ENCODE measurements around the gene NCAPD2.

The NCAPD2 gene

DNA sequence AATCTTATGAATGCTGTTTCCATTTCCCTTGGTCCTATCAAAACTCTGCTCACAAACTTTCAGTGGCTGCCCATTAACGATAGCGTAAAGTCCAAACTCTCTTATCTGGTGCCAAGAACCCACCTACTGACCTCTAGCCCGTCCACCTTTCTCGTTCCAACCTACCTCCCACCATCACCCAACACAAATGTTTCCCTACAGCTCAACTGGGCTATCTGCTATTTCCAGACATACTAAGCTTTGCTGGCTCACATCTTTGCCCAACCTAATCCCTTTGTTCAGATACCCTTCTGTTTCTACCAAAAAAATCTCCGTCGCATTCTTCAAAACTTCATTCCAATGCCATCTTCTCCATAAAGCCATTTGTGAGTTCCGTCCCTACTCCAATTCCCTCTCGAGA, 81.7 kb downstream of the NCAPD2 start:
- no peaks in the 10 kb centered on the region for H3K4me1 Mint-ChIP-seq
- no peaks in the 10 kb centered on the region for H3K9me3 Mint-ChIP-seq
- no peak overlapping the region for H3K27ac Mint-ChIP-seq
- no peak for DNase-seq
- H3K4me3 Mint-ChIP-seq = no peak overlapping the region
- no peaks in the 10 kb centered on the region for H3K27me3 Mint-ChIP-seq
- H3K36me3 Mint-ChIP-seq = peaks cover 64% of the 10 kb centered on the region
- CTCF ChIA-PET = interaction anchor here (1.5 kb wide), 1 partner anchor 13 kb away, joined by 3 read pairs; no protein-coding TSS in a partner anchor

Measured in activated naive CD4-positive, alpha-beta T cell treated with anti-CD3 and anti-CD28 coated beads, Interleukin-2, amount 10 ng/mL, durations not matched to agents 7 days and 5 days (primary cell).